ENCODE data around the gene TMEM254. TPM values are rescaled to one million over a fixed set of nuclear protein-coding genes. Genes with fewer than 3 reads are reported as not detected.

The TMEM254 gene
- total RNA-seq, 6 experiments from 2014 or later: 18.1 to 33.7 (median 30.8) TPM

DNA sequence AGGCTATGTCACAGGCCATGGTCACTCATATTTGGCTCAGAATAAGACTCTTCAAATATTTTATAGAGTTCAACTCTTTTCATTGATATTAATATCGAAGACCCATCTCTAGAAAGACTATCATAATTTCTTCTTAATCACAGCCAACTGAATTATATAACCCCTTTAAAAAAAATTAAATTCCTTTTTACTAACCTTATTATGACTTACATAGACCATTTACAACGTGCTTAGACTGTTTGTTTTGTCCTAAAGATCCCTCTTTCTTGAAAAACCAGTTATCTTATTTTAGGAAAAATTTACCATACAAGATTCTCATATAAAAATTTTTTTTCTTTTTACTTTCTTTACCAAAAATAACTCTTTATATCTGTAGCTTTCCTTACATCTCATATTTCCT, 10.2 kb upstream of the TMEM254 start:
- TF ChIP-seq POLR2A (IDR thresholded peaks at IDR 0.05): no peak
- TF ChIP-seq, protein P1, sequence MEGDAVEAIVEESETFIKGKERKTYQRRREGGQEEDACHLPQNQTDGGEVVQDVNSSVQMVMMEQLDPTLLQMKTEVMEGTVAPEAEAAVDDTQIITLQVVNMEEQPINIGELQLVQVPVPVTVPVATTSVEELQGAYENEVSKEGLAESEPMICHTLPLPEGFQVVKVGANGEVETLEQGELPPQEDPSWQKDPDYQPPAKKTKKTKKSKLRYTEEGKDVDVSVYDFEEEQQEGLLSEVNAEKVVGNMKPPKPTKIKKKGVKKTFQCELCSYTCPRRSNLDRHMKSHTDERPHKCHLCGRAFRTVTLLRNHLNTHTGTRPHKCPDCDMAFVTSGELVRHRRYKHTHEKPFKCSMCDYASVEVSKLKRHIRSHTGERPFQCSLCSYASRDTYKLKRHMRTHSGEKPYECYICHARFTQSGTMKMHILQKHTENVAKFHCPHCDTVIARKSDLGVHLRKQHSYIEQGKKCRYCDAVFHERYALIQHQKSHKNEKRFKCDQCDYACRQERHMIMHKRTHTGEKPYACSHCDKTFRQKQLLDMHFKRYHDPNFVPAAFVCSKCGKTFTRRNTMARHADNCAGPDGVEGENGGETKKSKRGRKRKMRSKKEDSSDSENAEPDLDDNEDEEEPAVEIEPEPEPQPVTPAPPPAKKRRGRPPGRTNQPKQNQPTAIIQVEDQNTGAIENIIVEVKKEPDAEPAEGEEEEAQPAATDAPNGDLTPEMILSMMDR (IDR thresholded peaks at IDR 0.05): no peak
- Histone ChIP-seq H3K9me3 (no peaks in the 10 kb centered on the region), H3K36me3 (no peaks in the 10 kb centered on the region), H3K4me3 (no peak overlapping the region), H3K27me3 (no peaks in the 10 kb centered on the region), H3K4me1 (no peaks in the 10 kb centered on the region), H3K27ac (no peak overlapping the region)
- DNase-seq (no peak), ATAC-seq (no peak)
- intact Hi-C loops (cut with DNase I): no loop called here
- WGBS (ENCODE audit: insufficient coverage, low coverage, low lambda C conversion rate, missing lambda C conversion rate): 41% methylated on average over 2 of the region's 2 CpGs

DNA sequence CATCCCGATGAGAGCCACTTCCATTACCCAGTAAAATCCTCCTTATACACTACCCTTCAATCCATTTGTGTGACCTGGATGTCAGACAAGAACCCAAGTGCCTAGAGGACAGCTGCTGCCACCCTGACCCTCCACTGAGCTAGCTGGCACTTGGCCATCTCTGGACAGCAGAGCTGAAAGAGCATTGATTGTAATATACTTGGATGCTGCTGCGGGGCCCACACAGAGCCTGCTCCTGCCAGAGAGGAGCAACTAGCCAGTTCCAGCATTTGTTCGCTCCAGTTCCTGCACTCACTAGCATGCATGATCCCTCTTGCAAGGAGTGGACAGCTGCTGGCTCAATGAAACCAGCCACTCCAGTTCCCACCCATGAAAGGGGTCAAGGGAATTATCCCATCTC, 8.4 kb upstream of the TMEM254 start:
- Histone ChIP-seq H3K36me3 (no peaks in the 10 kb centered on the region), H3K4me1 (no peaks in the 10 kb centered on the region), H3K9me3 (no peaks in the 10 kb centered on the region), H3K4me3 (no peak overlapping the region), H3K27ac (no peak overlapping the region), H3K27me3 (no peaks in the 10 kb centered on the region)
- DNase-seq: no peak
- WGBS (ENCODE audit: insufficient coverage, low coverage, low lambda C conversion rate, missing lambda C conversion rate): 94% methylated on average over 2 of the region's 3 CpGs
- intact Hi-C loops (cut with DNase I): no loop called here
- TF ChIP-seq, protein P1 (IDR thresholded peaks at IDR 0.05): no peak
- TF ChIP-seq POLR2A (IDR thresholded peaks at IDR 0.05): no peak
- ATAC-seq: no peak

DNA sequence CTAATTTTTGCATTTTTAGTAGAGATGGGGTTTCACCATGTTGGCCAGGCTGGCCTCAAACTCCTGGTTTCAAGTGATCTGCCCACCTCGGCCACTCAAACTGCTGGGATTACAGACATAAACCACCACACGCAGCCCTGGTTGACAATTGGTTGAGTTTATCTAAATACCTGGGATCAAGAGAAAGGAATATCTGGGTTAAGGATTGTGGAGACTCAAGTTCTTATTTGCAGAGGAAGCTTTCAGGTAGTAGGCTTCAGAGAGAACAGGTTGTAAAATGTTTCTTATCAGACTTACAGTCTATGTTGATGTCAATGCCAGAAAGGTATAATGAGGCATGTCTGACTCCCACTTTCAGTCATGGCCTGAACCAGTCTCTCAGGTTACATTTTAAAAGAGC, 5.9 kb upstream of the TMEM254 start:
- WGBS (ENCODE audit: insufficient coverage, low coverage, low lambda C conversion rate, missing lambda C conversion rate): 100% methylated on average over 2 of the region's 2 CpGs
- no peaks in the 10 kb centered on the region for H3K9me3 ChIP-seq
- H3K36me3 ChIP-seq: no peaks in the 10 kb centered on the region
- DNase-seq: no peak
- no peaks in the 10 kb centered on the region for H3K27me3 ChIP-seq
- H3K27ac ChIP-seq: no peak overlapping the region
- no peak for ATAC-seq
- TF ChIP-seq, protein P1 (IDR thresholded peaks at IDR 0.05): no peak
- no peak for TF ChIP-seq POLR2A (IDR thresholded peaks at IDR 0.05)
- no peak overlapping the region for H3K4me3 ChIP-seq
- intact Hi-C loops (cut with DNase I): no loop called here
- no peaks in the 10 kb centered on the region for H3K4me1 ChIP-seq

DNA sequence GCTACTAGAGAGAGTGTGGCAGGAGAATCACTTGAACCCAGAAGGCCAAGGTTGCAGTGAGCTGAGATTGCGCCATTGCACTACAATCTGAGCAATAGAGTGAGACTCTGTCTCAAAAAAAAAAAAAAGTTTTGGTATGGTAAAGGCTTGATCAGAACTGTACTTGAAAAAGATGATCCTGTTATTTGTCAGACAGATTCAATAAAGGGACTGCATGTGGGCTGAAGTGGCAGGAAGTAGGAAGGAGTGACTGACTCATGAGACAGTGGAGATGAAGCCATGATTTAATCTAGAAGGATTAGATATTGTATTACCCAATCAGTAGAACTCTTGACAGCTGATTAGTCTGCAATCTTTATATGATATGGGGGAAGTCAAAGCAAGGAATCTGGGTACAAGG, 2.7 kb upstream of the TMEM254 start:
- H3K27ac ChIP-seq: no peak overlapping the region
- intact Hi-C loops (cut with DNase I): no loop called here
- no peaks in the 10 kb centered on the region for H3K9me3 ChIP-seq
- H3K27me3 ChIP-seq: no peaks in the 10 kb centered on the region
- no peaks in the 10 kb centered on the region for H3K36me3 ChIP-seq
- TF ChIP-seq, protein P1 (IDR thresholded peaks at IDR 0.05): no peak
- no peak for TF ChIP-seq POLR2A (IDR thresholded peaks at IDR 0.05)
- peaks cover 0 to 7% (median 4%) of the 10 kb centered on the region in 4 donors for H3K4me1 ChIP-seq
- 100% methylated on average over 1 of the region's 1 CpG for WGBS (ENCODE audit: insufficient coverage, low coverage, low lambda C conversion rate, missing lambda C conversion rate)
- DNase-seq: no peak
- no peak for ATAC-seq
- no peak overlapping the region for H3K4me3 ChIP-seq

Data from right lobe of liver (tissue), 6 donors.